LNCaP clone FGC (cell line): ENCODE data around the gene LHX3.

ENCODE experiments used
- DNase-seq: peaks from one replicate; pipeline ENCODE4 v3.0.0-alpha.2; 2011; ENCODE audit warnings: low read depth
- H3K4me3 ChIP-seq: 2 replicates; pipeline ENCODE4 v1.5.1; 2011; ENCODE audit warnings: mild to moderate bottlenecking, low read depth, low read length, control low read depth
- TF ChIP-seq, protein P1 (sequence below): IDR thresholded peaks from 2 replicates; pipeline ENCODE4 v1.5.1; 2012; ENCODE audit warnings: mild to moderate bottlenecking; ENCODE audit not compliant: control insufficient read depth, insufficient read depth; ENCODE audit errors: extremely low read depth

The LHX3 gene

DNA sequence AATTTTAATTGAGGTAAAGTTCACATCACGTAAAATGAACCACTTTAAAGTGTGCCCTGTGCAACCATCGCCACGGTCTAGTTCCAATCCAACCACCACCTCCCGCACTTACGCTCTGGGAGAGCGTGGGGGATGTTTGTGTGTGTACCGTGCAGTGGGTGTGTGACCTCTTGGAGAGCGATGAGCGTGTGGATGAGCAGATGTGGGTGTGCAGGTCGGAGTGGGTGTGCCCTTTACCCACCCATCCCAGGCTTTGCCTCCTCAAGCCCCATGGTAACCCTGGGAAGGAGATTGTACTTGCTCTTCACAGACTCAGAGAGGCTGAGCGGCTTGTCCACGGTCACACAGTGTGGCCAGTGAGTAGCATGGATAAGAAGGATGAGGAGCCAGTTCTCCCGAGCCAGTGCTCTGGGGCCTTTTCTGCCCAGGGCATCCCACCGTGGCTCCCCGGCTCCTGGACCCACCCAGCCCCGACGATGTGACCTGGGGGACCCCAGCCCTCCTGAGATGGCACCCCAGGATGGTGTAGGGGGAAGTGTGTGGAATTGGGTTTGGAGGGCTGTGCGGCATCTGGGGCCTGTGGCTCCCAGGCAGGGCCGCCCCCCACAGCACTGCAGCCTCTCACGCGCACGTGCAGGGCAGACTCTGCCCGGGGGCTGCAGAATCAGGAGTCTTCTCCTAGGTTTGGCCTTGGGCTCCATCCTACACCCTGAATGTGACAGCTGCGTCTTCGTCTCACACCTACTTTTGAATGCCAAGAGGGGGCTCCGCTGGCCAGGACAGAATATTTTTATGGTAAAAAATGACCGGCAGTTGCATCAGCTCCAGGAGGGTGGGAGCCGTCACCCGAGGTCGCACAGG, 13.6 kb downstream of the LHX3 start:
- TF ChIP-seq, protein P1, sequence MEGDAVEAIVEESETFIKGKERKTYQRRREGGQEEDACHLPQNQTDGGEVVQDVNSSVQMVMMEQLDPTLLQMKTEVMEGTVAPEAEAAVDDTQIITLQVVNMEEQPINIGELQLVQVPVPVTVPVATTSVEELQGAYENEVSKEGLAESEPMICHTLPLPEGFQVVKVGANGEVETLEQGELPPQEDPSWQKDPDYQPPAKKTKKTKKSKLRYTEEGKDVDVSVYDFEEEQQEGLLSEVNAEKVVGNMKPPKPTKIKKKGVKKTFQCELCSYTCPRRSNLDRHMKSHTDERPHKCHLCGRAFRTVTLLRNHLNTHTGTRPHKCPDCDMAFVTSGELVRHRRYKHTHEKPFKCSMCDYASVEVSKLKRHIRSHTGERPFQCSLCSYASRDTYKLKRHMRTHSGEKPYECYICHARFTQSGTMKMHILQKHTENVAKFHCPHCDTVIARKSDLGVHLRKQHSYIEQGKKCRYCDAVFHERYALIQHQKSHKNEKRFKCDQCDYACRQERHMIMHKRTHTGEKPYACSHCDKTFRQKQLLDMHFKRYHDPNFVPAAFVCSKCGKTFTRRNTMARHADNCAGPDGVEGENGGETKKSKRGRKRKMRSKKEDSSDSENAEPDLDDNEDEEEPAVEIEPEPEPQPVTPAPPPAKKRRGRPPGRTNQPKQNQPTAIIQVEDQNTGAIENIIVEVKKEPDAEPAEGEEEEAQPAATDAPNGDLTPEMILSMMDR: no peak
- no peak overlapping the region for H3K4me3 ChIP-seq
- no peak for DNase-seq

DNA sequence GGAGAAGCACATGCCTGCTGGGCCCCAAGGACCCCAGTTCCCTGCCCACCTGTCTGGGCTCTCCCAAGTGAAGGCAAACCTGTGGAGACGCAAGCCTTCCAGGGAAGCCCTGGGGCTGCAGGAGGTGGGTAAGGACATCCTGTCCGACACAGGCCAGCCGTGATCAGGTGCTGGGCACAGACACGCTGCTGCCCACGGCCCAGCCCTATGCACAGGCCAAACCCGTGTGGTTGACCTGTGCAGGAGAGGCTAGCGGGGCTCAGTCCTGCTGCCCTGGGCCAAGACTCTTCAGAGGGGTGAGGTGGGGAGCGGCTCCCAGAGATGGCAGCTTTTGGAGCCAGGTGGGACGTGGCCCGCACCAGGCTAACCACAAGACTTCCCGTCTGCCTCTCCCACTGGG, 14.3 kb downstream of the LHX3 start:
- no peak for DNase-seq
- TF ChIP-seq, protein P1: no peak
- H3K4me3 ChIP-seq: no peak overlapping the region

DNA sequence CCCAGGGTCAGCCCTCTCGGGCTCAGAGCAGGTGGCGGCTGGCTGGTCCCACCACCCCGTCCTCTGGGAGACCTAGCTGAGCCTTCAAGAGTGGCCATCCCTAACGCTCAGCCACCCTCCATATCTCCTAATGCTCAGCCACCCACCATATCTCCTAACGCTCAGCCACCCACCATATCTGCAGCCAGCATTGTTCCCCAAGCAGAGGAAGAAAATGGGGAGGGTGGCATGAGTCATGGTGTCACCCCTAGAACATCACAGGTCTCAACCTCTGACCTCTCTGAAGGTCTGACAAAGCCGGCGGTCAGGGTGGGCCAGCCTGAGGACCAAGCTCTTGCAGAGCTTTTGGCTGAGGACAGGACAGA, 14.7 kb downstream of the LHX3 start:
- no peak overlapping the region for H3K4me3 ChIP-seq
- DNase-seq: no peak
- TF ChIP-seq, protein P1: no peak

DNA sequence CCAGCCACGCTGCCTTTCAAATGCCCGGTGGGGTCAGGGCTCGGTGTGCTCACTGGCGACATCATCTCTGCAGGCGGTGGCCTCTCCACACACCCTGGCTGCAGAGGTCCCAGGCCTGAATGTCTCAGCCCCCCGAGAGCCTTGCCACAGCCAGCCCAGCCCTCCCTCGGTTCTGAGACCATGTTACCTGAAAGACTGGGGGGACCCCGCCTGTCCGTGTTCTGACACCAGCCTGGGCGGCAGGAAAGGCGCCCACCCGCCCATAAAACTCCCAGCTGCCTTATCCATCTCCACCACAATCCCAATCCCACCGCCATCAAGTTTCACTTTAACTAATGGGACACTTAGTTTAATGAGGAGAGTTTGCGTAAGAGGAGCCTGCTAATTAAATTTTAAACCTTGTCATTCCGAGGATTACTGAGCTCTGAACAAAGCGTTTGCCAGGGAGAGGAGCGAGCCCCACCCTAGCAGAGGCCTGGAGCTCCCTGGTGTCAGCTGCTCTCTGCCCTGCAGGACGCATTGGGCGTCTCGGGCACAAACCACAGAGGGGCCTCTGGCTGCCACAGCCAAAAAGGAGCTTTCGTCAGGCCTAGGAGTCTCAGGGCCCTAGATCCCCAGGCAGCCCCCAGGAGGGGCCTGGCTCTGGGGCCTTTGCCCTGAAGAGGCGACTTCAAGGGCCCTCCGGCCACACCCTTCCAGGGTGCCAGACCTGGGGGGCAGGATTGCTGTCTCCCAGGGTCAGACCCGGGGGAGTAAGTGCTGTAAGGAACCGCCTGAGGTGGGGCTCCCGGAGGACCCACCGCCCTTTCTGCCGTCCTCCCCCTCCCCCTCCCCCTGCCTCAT, 15.3 kb downstream of the LHX3 start:
- DNase-seq: no peak
- TF ChIP-seq, protein P1: no peak
- H3K4me3 ChIP-seq: no peak overlapping the region

DNA sequence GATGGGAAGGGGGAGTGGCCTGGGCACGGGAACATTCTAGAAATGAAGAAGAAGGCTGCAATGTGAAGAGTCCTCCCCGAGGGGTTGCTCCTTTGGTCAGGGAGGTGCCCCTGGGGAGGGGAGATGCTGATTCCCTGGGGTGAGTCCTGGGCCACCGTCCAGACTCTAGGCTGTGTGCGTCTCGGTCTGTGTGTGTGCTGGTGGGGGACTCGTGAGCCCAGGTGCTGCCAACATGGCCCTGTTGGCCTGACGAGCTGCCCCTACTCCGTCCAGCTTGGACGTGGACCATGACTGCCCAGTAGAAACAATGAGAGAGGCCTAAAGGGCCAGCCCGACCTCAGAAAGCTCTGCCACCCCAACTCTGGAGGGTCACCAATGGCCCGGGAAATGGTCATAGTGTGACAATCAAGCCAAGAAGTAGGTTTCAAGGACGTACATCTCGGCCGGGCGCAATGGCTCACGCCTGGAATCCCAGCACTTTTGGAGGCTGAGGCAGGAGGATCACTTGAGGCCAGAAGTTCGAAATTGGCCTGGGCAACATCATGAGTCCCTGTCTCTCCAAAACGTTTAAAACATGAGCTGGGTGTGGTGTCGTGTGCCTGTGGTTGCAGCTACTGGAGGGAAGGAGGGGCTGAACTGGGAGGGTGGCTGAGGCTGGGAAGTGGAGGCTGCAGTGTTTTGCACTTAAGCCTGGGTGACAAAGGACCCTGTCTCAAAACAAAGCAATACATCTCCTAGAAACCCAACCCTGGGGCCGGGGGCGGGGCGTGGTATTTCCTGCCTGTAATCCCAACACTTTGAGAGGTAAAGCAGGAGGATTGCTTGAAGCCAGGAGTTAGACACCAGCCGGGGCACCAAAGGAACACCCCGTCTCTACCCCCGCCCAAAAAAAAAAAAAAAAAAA, 17.0 kb downstream of the LHX3 start:
- no peak overlapping the region for H3K4me3 ChIP-seq
- TF ChIP-seq, protein P1: no peak
- no peak for DNase-seq

DNA sequence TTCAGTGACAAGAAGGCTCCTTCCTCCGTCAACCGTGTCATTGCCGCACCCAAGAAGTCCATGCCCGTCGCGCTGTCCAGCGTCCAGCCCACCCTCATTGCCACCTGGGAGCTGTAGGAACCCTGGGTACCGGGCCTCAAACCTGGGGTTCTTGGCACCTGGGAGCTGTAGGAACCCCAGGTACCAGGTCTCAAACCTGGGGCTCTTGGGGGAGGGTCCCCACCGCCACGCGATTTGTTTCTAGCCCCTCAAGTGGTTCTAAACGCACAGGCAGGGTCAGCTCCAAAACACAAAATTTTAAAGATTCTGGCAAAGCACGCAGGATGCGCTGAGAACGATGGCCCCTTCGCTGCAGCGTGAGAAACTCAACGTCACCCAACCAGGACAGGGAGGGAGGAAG, 17.7 kb downstream of the LHX3 start:
- TF ChIP-seq, protein P1: no peak
- H3K4me3 ChIP-seq: no peak overlapping the region
- DNase-seq: no peak
